Measurements from ENCODE around the gene MTSS2. TPM values are rescaled to one million over a fixed set of nuclear protein-coding genes. Genes with fewer than 3 reads are reported as not detected.

Gene MTSS2
- total RNA-seq (10 to 100 TPM in 4 of 5 donors, 1 to 10 TPM in 1; 5.8 to 50.7 (median 17.4) TPM), polyA plus RNA-seq (10 to 100 TPM; 19.7 to 42.2 (median 33.0) TPM)
- long read RNA-seq, donor 1, result 0 reads
- long read RNA-seq, donor 2, partial matches to known transcripts, result 6 of 14 reads
- long read RNA-seq, donor 2, other reads (novel, unspliced or antisense), result 8 of 14 reads
- long read RNA-seq, donor 3, result 0 reads
- long read RNA-seq, donor 4, result 0 reads
- long read RNA-seq, donor 5, partial matches to known transcripts, result 18 of 18 reads
- long read RNA-seq, donor 5, other reads (novel, unspliced or antisense), result 0 of 18 reads
- long read RNA-seq, donor 6, partial matches to known transcripts, result 19 of 21 reads
- long read RNA-seq, donor 6, other reads (novel, unspliced or antisense), result 0 of 21 reads
- long read RNA-seq, donor 7, partial matches to known transcripts, result 20 of 22 reads
- long read RNA-seq, donor 7, other reads (novel, unspliced or antisense), result 0 of 22 reads
- long read RNA-seq, donor 8, result 0 reads
- long read RNA-seq, donor 9, partial matches to known transcripts, result 14 of 16 reads
- long read RNA-seq, donor 9, other reads (novel, unspliced or antisense), result 0 of 16 reads
- long read RNA-seq, donor 10, result 0 reads

- 1 to 4% (median 1%) methylated on average over 11 to 72 of the region's 72 CpGs for WGBS, 5 donors
- TF ChIP-seq POLR2A (IDR thresholded peaks at IDR 0.05), result no peak
- TF ChIP-seq POLR2AphosphoS5 (IDR thresholded peaks at IDR 0.05), result peak in 2 of 3 donors; percentile 16 to 49
- intact Hi-C loops (cut with DNase I; ENCODE audit: low total_unique reads), result no loop called here
- DNase-seq, result peak; percentile 83 to 97
- peak within 1 kb of the TSS; percentile 83 to 95 (median 85) for H3K27ac ChIP-seq
- H3K27me3 ChIP-seq, result peaks cover 0 to 11% (median 0%) of the 10 kb centered on the region in 3 donors
- H3K4me3 ChIP-seq, result peak within 1 kb of the TSS; percentile 66 to 83 (median 75)
- no peaks in the 10 kb centered on the region for H3K36me3 ChIP-seq
- peaks cover 88 to 96% (median 92%) of the 10 kb centered on the region in 4 donors for H3K4me1 ChIP-seq
- no peaks in the 10 kb centered on the region for H3K9me3 ChIP-seq
Observed at GRCh38 chr16:70685938-70686375, at the start of gene MTSS2. TSS of gene MTSS2 (minus strand) at chr16:70686053. CDS start at chr16:70685791, 262 bp downstream.

- no peak for TF ChIP-seq POLR2A (IDR thresholded peaks at IDR 0.05)
- no peak for TF ChIP-seq POLR2AphosphoS5 (IDR thresholded peaks at IDR 0.05)
- TF ChIP-seq CTCF (IDR thresholded peaks at IDR 0.05), result no peak
- no peak for TF ChIP-seq EP300 (IDR thresholded peaks at IDR 0.05)
- WGBS, 5 donors, result 70 to 85% (median 80%) methylated on average over 13 of the region's 13 CpGs
- intact Hi-C loops (cut with DNase I; ENCODE audit: low total_unique reads), result no loop called here
- no peak for DNase-seq
- H3K36me3 ChIP-seq, result peaks cover 6 to 22% (median 14%) of the 10 kb centered on the region in 4 donors
- H3K9me3 ChIP-seq, result no peaks in the 10 kb centered on the region
- no peaks in the 10 kb centered on the region for H3K27me3 ChIP-seq
- peaks cover 27 to 45% (median 34%) of the 10 kb centered on the region in 4 donors for H3K4me1 ChIP-seq
- H3K27ac ChIP-seq, result peak overlapping the region; percentile 23 to 90 (median 83)
- no peak overlapping the region for H3K4me3 ChIP-seq
Observed at GRCh38 chr16:70735141-70735979, 49.5 kb upstream of the MTSS2 start.

GRCh38 chr16:70734522-70735095 lies 48.8 kb upstream of the MTSS2 start:
- peaks cover 27 to 45% (median 33%) of the 10 kb centered on the region in 4 donors for H3K4me1 ChIP-seq
- H3K4me3 ChIP-seq, result no peak overlapping the region
- no peak for DNase-seq
- WGBS, 5 donors, result 84 to 94% (median 91%) methylated on average over 4 of the region's 4 CpGs
- H3K36me3 ChIP-seq, result peaks cover 6 to 23% (median 20%) of the 10 kb centered on the region in 4 donors
- intact Hi-C loops (cut with DNase I; ENCODE audit: low total_unique reads), result no loop called here
- H3K9me3 ChIP-seq, result no peaks in the 10 kb centered on the region
- peak overlapping the region in 4 of 5 donors; percentile 80 to 90 (median 85) for H3K27ac ChIP-seq
- no peaks in the 10 kb centered on the region for H3K27me3 ChIP-seq
- TF ChIP-seq EP300 (IDR thresholded peaks at IDR 0.05), result no peak
- no peak for TF ChIP-seq CTCF (IDR thresholded peaks at IDR 0.05)
- TF ChIP-seq POLR2A (IDR thresholded peaks at IDR 0.05), result no peak
- TF ChIP-seq POLR2AphosphoS5 (IDR thresholded peaks at IDR 0.05), result no peak

DNA sequence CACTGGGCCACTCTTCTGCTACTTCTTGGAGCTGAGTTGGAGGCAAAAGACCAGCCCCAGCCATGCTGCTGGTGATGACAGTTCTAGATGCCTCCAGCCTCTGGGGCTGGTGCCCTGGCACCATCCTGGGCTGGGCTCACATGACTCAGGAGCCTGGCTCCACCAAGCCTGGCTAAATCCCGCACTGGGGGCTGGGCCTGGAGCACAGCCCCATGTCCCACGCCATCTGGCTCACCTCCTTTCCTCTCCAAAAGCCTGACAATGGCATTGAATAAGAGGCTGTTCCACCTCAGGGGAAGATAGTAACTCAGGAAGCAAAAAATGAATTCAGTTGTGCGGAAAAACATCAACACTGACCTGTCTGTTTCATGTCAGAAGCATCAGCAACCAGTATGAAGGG lies 45.1 kb upstream of the MTSS2 start:
- Histone ChIP-seq H3K4me3 (no peak overlapping the region), H3K27ac (no peak overlapping the region), H3K27me3 (no peaks in the 10 kb centered on the region), H3K4me1 (peaks cover 9 to 29% (median 18%) of the 10 kb centered on the region in 4 donors), H3K9me3 (no peaks in the 10 kb centered on the region), H3K36me3 (peaks cover 6 to 57% (median 51%) of the 10 kb centered on the region in 4 donors)
- TF ChIP-seq POLR2A (IDR thresholded peaks at IDR 0.05) (no peak), CTCF (IDR thresholded peaks at IDR 0.05) (no peak), POLR2AphosphoS5 (IDR thresholded peaks at IDR 0.05) (no peak), EP300 (IDR thresholded peaks at IDR 0.05) (no peak)
- intact Hi-C loops (cut with DNase I; ENCODE audit: low total_unique reads), result no loop called here
- WGBS, 5 donors, result 85 to 98% (median 94%) methylated on average over 3 of the region's 3 CpGs
- no peak for DNase-seq

Measured in stomach (tissue), 19 donors.